DOHH2 (cell line): Measurements from ENCODE around the gene ETFDH.

Source experiments
- H3F3A ChIP-seq: fragments of 200-600 bp; sonication (generic), shearing (Covaris generic); 2 replicates; pipeline ENCODE4 v1.6.0; 2016; ENCODE audit warnings: antibody characterized with exemption, mild to moderate bottlenecking; ENCODE audit not compliant: control insufficient read depth, insufficient read depth
- H3K27ac ChIP-seq: fragments of 200-600 bp; sonication (generic); 2 replicates; pipeline ENCODE4 v1.5.1; 2014; ENCODE audit warnings: low read depth, mild to moderate bottlenecking, low read length, moderate library complexity
- H3K27me3 ChIP-seq: fragments of 200-600 bp; sonication (generic); 2 replicates; pipeline ENCODE4 v1.6.1; 2014; ENCODE audit warnings: mild to moderate bottlenecking, low read length, mixed read lengths; ENCODE audit not compliant: control insufficient read depth
- H3K36me3 ChIP-seq: fragments of 200-600 bp; sonication (generic); 2 replicates; pipeline ENCODE4 v1.6.1; 2014; ENCODE audit warnings: mild to moderate bottlenecking, low read length, moderate library complexity, mixed read lengths; ENCODE audit not compliant: control insufficient read depth
- H3K4me1 ChIP-seq: fragments of 200-600 bp; sonication (generic); 2 replicates; pipeline ENCODE4 v1.6.1; 2014; ENCODE audit warnings: mild to moderate bottlenecking, low read length, mixed read lengths; ENCODE audit not compliant: control insufficient read depth
- H3K4me2 ChIP-seq: fragments of 200-600 bp; sonication (generic); 2 replicates; pipeline ENCODE4 v1.6.0; 2014; ENCODE audit warnings: mild to moderate bottlenecking, low read length, moderate library complexity
- H3K4me3 ChIP-seq: fragments of 200-600 bp; sonication (generic); 2 replicates; pipeline ENCODE4 v1.5.1; 2014; ENCODE audit warnings: mild to moderate bottlenecking, low read length, mixed read lengths
- H3K79me2 ChIP-seq: fragments of 200-600 bp; sonication (generic); 2 replicates; pipeline ENCODE4 v1.6.1; 2014; ENCODE audit warnings: mild to moderate bottlenecking, low read length, mixed read lengths; ENCODE audit not compliant: control insufficient read depth
- H3K9me2 ChIP-seq: fragments of 200-600 bp; sonication (generic); replicated peaks from 2 replicates; pipeline ENCODE4 v1.6.1; 2014; ENCODE audit warnings: mild to moderate bottlenecking, low read length, mixed read lengths; ENCODE audit not compliant: control insufficient read depth
- H3K9me3 ChIP-seq: fragments of 200-600 bp; sonication (generic); 2 replicates; pipeline ENCODE4 v1.6.1; 2014; ENCODE audit warnings: antibody characterized with exemption, low read length, mixed read lengths; ENCODE audit not compliant: control insufficient read depth, insufficient read depth
- H4K20me1 ChIP-seq: fragments of 200-600 bp; sonication (generic); 2 replicates; pipeline ENCODE4 v1.6.0; 2014; ENCODE audit warnings: low read depth, mild to moderate bottlenecking, antibody characterized with exemption, low read length, moderate library complexity; ENCODE audit not compliant: control insufficient read depth, insufficient read depth
- CTCF ChIP-seq: fragments of 200-600 bp; sonication (generic); IDR thresholded peaks from one replicate; pipeline ENCODE4 v1.5.1; 2014; ENCODE audit warnings: antibody characterized with exemption, mild to moderate bottlenecking, low read depth, low read length; ENCODE audit not compliant: poor library complexity, severe bottlenecking
- EZH2phosphoT487 ChIP-seq: fragments of 200-600 bp; sonication (generic); IDR thresholded peaks from 2 replicates; pipeline ENCODE4 v1.6.1; 2017; ENCODE audit warnings: borderline replicate concordance, mild to moderate bottlenecking, antibody characterized with exemption, low read length, moderate library complexity, mixed read lengths

Gene ETFDH

GRCh38 chr4:158671915-158672806 is at the start of gene ETFDH:
TSS of gene ETFDH (plus strand) at chr4:158672296. CDS start at chr4:158672457, 161 bp downstream.
- TF ChIP-seq CTCF (peak; percentile 95), EZH2phosphoT487 (no peak)
- Histone ChIP-seq H3K9me2 (no peaks in the 10 kb centered on the region), H3K27me3 (no peaks in the 10 kb centered on the region), H3F3A (no peaks in the 10 kb centered on the region; the same call in none of the 2 replicates), H3K4me3 (peak within 1 kb of the TSS; percentile 96), H3K4me1 (peaks cover 27% of the 10 kb centered on the region), H3K36me3 (peaks cover 17% of the 10 kb centered on the region), H3K79me2 (peaks cover 48% of the 10 kb centered on the region), H3K27ac (peak within 1 kb of the TSS; percentile 61), H3K4me2 (peak within 1 kb of the TSS; percentile 97), H4K20me1 (peaks cover 5% of the 10 kb centered on the region; the same call in 1 of the 2 replicates), H3K9me3 (no peaks in the 10 kb centered on the region)

GRCh38 chr4:158624889-158625478 is 47.1 kb upstream of the ETFDH start:
- H3F3A ChIP-seq = no peaks in the 10 kb centered on the region
- 0 out of 2 replicates have a peak, but pooled peaks cover 4% of the 10 kb centered on the region for H3K27me3 ChIP-seq
- H3K4me1 ChIP-seq = no peaks in the 10 kb centered on the region
- no peaks in the 10 kb centered on the region for H3K9me2 ChIP-seq
- H3K4me2 ChIP-seq = no peak overlapping the region
- H3K9me3 ChIP-seq = no peaks in the 10 kb centered on the region
- H3K27ac ChIP-seq = no peak overlapping the region
- TF ChIP-seq CTCF (peak; percentile 71), EZH2phosphoT487 (no peak)
- H4K20me1 ChIP-seq = no peaks in the 10 kb centered on the region
- no peaks in the 10 kb centered on the region for H3K79me2 ChIP-seq
- no peak overlapping the region for H3K4me3 ChIP-seq
- no peaks in the 10 kb centered on the region for H3K36me3 ChIP-seq

- Histone ChIP-seq H3K4me2 (no peak overlapping the region), H3K9me3 (no peaks in the 10 kb centered on the region), H3K79me2 (no peaks in the 10 kb centered on the region), H3K4me3 (no peak overlapping the region), H3K27me3 (0 out of 2 replicates have a peak, but pooled peaks cover 4% of the 10 kb centered on the region), H3K36me3 (no peaks in the 10 kb centered on the region), H3K27ac (no peak overlapping the region), H3K4me1 (no peaks in the 10 kb centered on the region), H3F3A (no peaks in the 10 kb centered on the region), H4K20me1 (no peaks in the 10 kb centered on the region), H3K9me2 (no peaks in the 10 kb centered on the region)
- TF ChIP-seq CTCF (no peak), EZH2phosphoT487 (no peak)
These were observed 46.6 kb upstream of the ETFDH start for GRCh38 chr4:158625544-158625943.
